ENCODE data around the gene SRSF5. TPM values are rescaled to one million over a fixed set of nuclear protein-coding genes. Genes with fewer than 3 reads are reported as not detected.

SRSF5 gene
- total RNA-seq, 2 experiments from 2014 or later: 1,437 to 1,479 TPM

GRCh38 chr14:69752773-69753172 is 14.2 kb upstream of the SRSF5 start:
- Mint-ChIP-seq H3K4me1 (ENCODE audit: low read depth) (peaks cover 13% of the 10 kb centered on the region), H3K27me3 (no peaks in the 10 kb centered on the region), H3K27ac (no peak overlapping the region), H3K9me3 (no peaks in the 10 kb centered on the region), H3K4me3 (no peak overlapping the region), H3K36me3 (ENCODE audit: low read depth) (no peaks in the 10 kb centered on the region)
- intact Hi-C loops (cut with DNase I, micrococcal nuclease): no loop called here
- no peak for DNase-seq
- CTCF ChIA-PET: no interaction called here
- TF ChIP-seq CTCF (IDR thresholded peaks at IDR 0.05): no peak
- Histone ChIP-seq H3K27ac (ENCODE audit: low read depth in 1 of 2, low read length in 2 of 2) (no peak overlapping the region), H3K4me1 (ENCODE audit: insufficient read depth, low read length) (peaks cover 10% of the 10 kb centered on the region), H3K9me3 (ENCODE audit: control insufficient read depth in 1 of 2, insufficient read depth in 1 of 2, low read length in 2 of 2) (no peaks in the 10 kb centered on the region), H3K36me3 (ENCODE audit: insufficient read depth, low read length) (no peaks in the 10 kb centered on the region), H3K27me3 (ENCODE audit: control insufficient read depth in 1 of 2, insufficient read depth in 2 of 2, low read length in 2 of 2) (no peaks in the 10 kb centered on the region), H3K4me3 (ENCODE audit: low read length) (no peak overlapping the region)
- POLR2A ChIA-PET: interaction anchor here (0.7 kb wide), 2 partner anchors 21 to 778 kb away, joined by 3 to 4 read pairs; no protein-coding TSS in a partner anchor
- ATAC-seq (ENCODE audit: poor library complexity): no peak

- Histone ChIP-seq H3K4me3 (ENCODE audit: low read length) (no peak overlapping the region), H3K36me3 (ENCODE audit: insufficient read depth, low read length) (no peaks in the 10 kb centered on the region), H3K27me3 (ENCODE audit: control insufficient read depth in 1 of 2, insufficient read depth in 2 of 2, low read length in 2 of 2) (no peaks in the 10 kb centered on the region), H3K9me3 (ENCODE audit: control insufficient read depth in 1 of 2, insufficient read depth in 1 of 2, low read length in 2 of 2) (no peaks in the 10 kb centered on the region), H3K4me1 (ENCODE audit: insufficient read depth, low read length) (peaks cover 10% of the 10 kb centered on the region), H3K27ac (ENCODE audit: low read depth in 1 of 2, low read length in 2 of 2) (no peak overlapping the region)
- Mint-ChIP-seq H3K27ac (no peak overlapping the region), H3K27me3 (no peaks in the 10 kb centered on the region), H3K4me3 (no peak overlapping the region), H3K36me3 (ENCODE audit: low read depth) (no peaks in the 10 kb centered on the region), H3K4me1 (ENCODE audit: low read depth) (peaks cover 13% of the 10 kb centered on the region), H3K9me3 (no peaks in the 10 kb centered on the region)
- ATAC-seq (ENCODE audit: poor library complexity) (no peak), DNase-seq (no peak)
- TF ChIP-seq CTCF (IDR thresholded peaks at IDR 0.05): no peak
- ChIA-PET POLR2A (interaction anchor here (1.0 kb wide), 1 partner anchor 12 kb away, joined by 3 read pairs; no protein-coding TSS in a partner anchor), CTCF (no interaction called here)
- intact Hi-C loops (cut with DNase I, micrococcal nuclease): no loop called here
Measured at GRCh38 chr14:69753860-69754259, 13.1 kb upstream of the SRSF5 start.

- no peak overlapping the region for H3K4me3 ChIP-seq (ENCODE audit: low read length)
- no peaks in the 10 kb centered on the region for H3K36me3 ChIP-seq (ENCODE audit: insufficient read depth, low read length)
- no peak for TF ChIP-seq CTCF (IDR thresholded peaks at IDR 0.05)
- H3K4me1 ChIP-seq (ENCODE audit: insufficient read depth, low read length): peaks cover 10% of the 10 kb centered on the region
- Mint-ChIP-seq H3K27me3 (no peaks in the 10 kb centered on the region), H3K4me1 (ENCODE audit: low read depth) (peaks cover 13% of the 10 kb centered on the region), H3K9me3 (no peaks in the 10 kb centered on the region), H3K27ac (no peak overlapping the region), H3K4me3 (no peak overlapping the region), H3K36me3 (ENCODE audit: low read depth) (no peaks in the 10 kb centered on the region)
- CTCF ChIA-PET: no interaction called here
- no peaks in the 10 kb centered on the region for H3K9me3 ChIP-seq (ENCODE audit: control insufficient read depth in 1 of 2, insufficient read depth in 1 of 2, low read length in 2 of 2)
- ATAC-seq (ENCODE audit: poor library complexity) (no peak), DNase-seq (no peak)
- POLR2A ChIA-PET: interaction anchor here (1.0 to 1.6 kb wide), 2 partner anchors 12 kb away, joined by 3 to 32 read pairs; partner anchors contain the start of gene SRSF5
- H3K27me3 ChIP-seq (ENCODE audit: control insufficient read depth in 1 of 2, insufficient read depth in 2 of 2, low read length in 2 of 2): no peaks in the 10 kb centered on the region
- no peak overlapping the region for H3K27ac ChIP-seq (ENCODE audit: low read depth in 1 of 2, low read length in 2 of 2)
- intact Hi-C loops (cut with DNase I, micrococcal nuclease): no loop called here
Measured at GRCh38 chr14:69754487-69754886, 12.5 kb upstream of the SRSF5 start.
